Sciatic nerve (tissue), 2 donors: ENCODE data around the gene BTN2A1. TPM values are rescaled to one million over a fixed set of nuclear protein-coding genes. Genes with fewer than 3 reads are reported as not detected.
A peak's percentile ranks its signal among the peaks of the same experiment; 100 is the strongest.
"Not testable (repeated sequence)": the region's sequence is repeated elsewhere in the genome, so short reads cannot be mapped to it uniquely, and the experiment has no call there.

Experiments used
- ATAC-seq: fragments of 200-7000 bp; cut with Tn5 transposase; one replicate; pipeline ENCODE4 v1.9.1; 2020; ENCODE audit warnings: mild to moderate bottlenecking, moderate library complexity
- DNase-seq: peaks from one replicate; pipeline ENCODE4 v3.0.0-alpha.2; 2020; ENCODE audit warnings: low spot score
- intact Hi-C: fragments of 100-400 bp; cut with DNase I; formaldehyde crosslinking; loops from one replicate; pipeline ENCODE4 v1.14.2; 2022
- total RNA-seq: library from RNA; stranded (reverse); fragmentation: NEBNext Ultra II Directional; extraction: Animal tissue kit (Norgen Biotek cat#: 25700); gene quantifications from one replicate; pipeline ENCODE4 v1.2.1, GENCODE V29; 2021
- donor health status: DM: no; HTN: no; CAD: no.
- donor health status: DM: no; HTN: no; CAD: no.

Gene BTN2A1
- total RNA-seq, result 29.1 TPM

DNA sequence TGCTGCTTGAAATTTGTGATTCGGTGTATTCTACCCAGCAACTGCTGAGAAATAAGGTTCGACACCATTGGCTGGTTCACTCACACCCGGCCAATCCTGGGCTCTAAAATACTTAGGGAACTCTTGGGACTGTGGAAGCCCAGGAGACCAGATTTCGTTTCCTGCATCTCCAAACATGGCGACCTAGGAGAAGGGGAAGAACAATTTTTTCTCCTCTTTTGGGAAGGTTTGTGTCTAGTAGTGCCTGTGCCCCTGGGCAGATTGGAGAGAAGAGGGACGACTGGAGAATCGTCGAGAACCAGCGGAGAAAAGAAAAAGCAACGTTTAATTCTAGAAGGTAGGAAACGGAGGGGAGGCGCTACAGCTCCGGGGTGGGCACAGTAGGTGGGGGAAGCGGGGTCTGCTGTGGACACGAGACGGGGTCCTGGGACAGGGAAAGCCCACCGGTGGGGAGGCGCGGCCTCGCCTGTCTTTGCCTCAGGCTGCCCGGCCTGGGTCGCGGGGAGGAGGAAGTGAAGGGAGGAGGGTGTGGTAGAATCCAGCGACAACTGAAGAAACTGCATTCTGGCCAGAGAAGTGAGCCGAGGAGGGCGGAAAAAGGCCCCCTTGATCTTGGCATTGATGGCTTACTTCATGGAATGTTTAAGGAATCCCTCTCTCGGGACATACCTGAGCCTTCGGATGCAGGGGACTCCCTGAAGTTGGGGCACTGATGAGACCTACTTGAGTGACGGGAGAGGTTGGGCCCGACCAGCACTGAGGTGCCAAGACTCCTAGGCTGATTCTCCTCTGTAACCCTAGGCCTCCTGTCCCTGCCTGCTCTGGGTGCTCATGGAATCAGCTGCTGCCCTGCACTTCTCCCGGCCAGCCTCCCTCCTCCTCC lies at the start of gene BTN2A1:
Gene BTN2A1 (plus strand): TSS at position 150 of the 883 bp plus-strand sequence. CDS start 682 bp downstream, at position 832.
- ATAC-seq, result peak; percentile 99
- intact Hi-C loops, result no loop called here

GRCh38 chr6:26408828-26409730 lies 48.7 kb upstream of the BTN2A1 start:
- ATAC-seq (no peak), DNase-seq (no peak)
- intact Hi-C loops, result no loop called here

More for the DNA sequence above, at the start of gene BTN2A1:
- peak; percentile 83 for DNase-seq

DNA sequence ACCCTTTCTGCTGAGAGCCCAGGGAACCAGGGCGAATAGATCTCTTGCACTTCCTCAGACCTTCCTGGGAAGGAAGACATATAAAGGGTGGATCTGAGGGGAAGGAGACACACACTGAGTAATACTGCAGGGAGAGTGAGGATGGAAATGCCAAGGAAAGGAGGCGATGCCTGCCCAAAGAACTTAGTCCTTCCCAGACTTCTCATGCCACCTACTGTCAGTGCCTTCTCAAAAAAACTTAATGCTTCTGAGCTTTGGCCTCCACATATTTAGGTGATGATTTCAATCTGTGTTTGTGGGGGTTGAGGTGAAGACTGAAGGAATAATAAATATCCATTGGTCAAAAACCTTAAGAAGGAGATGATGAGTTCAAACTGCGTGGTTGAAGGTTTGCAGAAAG lies 46.0 kb upstream of the BTN2A1 start:
- ATAC-seq (no peak), DNase-seq (no peak)
- intact Hi-C loops, result no loop called here

GRCh38 chr6:26412228-26412627 lies 45.5 kb upstream of the BTN2A1 start:
- DNase-seq (no peak), ATAC-seq (no peak)
- intact Hi-C loops, result no loop called here

- no peak for ATAC-seq
- intact Hi-C loops, result no loop called here
These were observed 44.8 kb upstream of the BTN2A1 start for GRCh38 chr6:26412954-26413353.

GRCh38 chr6:26414281-26414680 lies 43.5 kb upstream of the BTN2A1 start:
- DNase-seq (no peak), ATAC-seq (no peak)
- intact Hi-C loops, result no loop called here

More at GRCh38 chr6:26412954-26413353, 44.8 kb upstream of the BTN2A1 start:
- no peak for DNase-seq

DNA sequence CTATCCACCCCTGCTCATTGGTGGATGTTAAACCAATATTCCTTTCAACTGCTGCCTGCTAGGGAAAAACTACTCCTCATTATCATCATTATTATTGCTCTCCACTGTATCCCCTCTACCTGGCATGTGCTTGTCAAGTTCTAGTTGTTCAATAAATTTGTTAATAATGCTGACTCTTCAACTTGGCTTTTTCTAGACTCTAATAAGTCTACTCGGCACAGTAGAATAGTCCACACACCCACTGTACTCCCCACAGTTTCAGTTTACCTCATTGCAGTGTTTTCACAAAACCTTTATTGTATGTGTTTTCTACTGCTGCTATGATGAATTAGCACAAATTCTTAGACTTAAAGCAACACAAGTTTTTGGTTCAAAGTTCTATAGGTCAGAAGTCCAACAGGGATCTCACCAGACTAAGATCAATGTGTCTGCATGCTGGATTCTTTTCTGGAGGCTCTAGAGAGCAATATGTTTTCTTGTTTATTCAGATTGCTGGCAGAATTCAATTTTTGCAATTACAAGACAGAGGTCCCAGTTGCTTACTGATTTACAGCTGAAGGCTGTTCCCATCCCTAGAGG lies 42.6 kb upstream of the BTN2A1 start:
- intact Hi-C loops, result no loop called here
- no peak for DNase-seq
- ATAC-seq, result no peak

DNA sequence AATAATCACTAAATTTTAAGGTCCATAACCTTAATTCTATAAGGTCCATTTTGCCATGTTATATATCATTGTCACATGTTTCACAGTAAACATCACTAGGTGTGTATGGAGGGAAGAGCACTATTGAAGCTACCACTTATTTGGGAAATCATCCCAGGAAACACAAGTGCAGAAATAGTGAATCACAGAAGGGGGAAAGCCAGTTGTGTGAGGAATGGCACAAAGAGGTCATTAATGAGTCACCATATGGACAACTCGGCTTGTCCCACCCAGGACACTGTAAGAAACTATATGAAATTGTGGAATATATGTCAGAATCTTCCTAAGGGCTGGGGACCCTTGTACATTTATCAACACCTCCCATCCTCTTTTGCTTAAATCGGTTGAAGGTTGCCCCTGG lies 42.0 kb upstream of the BTN2A1 start:
- intact Hi-C loops, result no loop called here
- no peak for DNase-seq
- ATAC-seq, result no peak

GRCh38 chr6:26416288-26416687 lies 41.5 kb upstream of the BTN2A1 start:
- no peak for DNase-seq
- no peak for ATAC-seq
- intact Hi-C loops, result no loop called here

DNA sequence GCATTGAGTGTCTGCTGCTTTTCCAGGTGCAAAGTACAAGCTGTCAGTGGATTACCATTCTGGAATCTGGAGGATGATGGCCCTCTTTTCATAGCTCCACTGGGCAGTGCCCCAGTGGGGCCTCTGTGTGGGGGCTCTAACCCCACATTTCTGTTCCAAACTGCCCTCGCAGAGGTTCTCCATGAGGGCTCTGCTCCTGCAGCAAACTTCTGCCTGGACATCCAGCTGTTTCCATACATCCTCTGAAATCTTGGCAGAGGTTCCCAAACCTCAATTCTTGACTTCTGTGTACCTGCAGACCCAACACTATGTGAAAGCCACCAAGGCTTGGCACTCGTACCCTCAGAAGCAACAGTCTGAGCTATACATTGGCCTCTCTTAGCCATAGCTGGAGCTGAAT lies 39.7 kb upstream of the BTN2A1 start:
- DNase-seq, ATAC-seq, intact Hi-C loops: not testable (repeated sequence)

DNA sequence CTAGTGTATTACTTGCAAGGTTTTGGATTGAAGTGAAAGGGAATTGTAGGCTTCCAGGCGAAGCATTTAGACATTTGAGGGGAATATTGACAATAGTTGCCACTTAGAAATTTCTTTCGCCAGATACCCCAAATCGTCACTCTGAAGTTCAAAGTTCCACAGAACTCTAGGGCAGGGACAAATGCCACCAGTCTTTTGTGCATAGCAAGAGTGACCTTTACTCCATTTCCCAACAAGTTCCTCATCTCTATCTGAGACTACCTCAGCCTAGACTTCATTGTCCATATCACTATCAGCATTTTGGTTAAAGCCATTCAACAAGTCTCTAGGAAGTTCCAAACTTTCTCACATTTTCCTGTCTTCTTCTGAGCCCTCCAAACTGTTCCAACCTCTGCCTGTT lies 39.0 kb upstream of the BTN2A1 start:
- intact Hi-C loops, ATAC-seq, DNase-seq: not testable (repeated sequence)

GRCh38 chr6:26420688-26421171 lies 37.0 kb upstream of the BTN2A1 start:
- intact Hi-C loops, result no loop called here
- no peak for DNase-seq
- ATAC-seq, result peak; percentile 45

DNA sequence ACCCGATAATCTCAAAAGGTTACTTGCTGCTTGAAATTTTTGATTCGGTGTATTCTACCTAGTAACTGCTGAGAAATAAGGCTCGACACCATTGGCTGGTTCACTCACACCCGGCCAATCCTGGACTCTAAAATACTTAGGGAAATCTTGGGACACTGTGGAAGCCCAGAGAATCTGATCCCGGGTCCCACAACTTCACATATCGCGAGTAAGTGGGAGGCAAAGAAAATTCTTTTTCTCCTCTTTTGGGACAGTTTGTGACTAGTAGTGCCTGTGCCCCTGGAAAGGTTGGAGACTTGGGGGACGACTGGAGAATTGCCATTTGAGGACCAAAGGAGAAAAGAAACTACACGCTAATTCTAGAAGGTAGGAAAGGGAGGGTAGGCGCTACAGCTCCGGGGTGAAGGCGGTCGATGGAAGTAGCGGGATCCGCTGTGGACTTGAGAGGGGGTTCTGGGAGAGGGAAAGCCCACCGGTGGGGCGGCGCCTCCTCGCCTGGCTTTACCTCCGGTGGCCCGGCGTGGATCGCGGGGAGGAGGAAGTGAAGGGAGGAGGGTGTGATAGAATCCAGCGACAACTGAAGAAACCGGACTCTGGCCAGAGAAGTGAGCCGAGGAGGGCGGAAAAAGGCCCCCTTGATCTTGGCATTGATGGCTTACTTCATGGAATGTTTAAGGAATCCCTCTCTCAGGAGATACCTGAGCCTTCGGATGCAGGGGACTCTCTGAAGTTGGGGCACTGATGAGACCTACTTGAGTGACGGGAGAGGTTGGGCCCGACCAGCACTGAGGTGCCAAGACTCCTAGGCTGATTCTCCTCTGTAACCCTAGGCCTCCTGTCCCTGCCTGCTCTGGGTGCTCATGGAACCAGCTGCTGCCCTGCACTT lies 36.3 kb upstream of the BTN2A1 start:
- ATAC-seq (peak; percentile 100), DNase-seq (peak; percentile 77)
- intact Hi-C loops, result no loop called here

DNA sequence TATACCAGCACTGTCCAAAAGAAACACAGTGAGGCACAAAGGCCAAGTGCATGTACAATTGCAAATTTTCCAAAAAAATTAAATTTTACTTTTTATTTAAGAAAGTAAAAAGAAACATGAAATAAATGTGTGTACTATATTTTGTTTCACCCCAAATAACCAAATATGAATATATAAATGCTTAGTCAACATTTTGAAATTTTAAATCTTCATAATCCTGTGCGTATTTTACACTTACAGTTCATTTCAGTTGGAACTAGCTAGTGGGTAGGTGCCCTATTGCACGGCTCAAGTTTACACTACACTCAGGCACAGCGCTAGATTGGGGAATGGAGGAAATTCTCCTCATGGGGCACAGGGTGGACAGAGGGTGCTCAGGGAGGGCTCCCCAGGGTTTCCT lies 35.4 kb upstream of the BTN2A1 start:
- ATAC-seq, result no peak
- intact Hi-C loops, result no loop called here
- no peak for DNase-seq

GRCh38 chr6:26426691-26427450 lies 30.9 kb upstream of the BTN2A1 start:
- intact Hi-C loops, result no loop called here
- DNase-seq, result no peak
- no peak for ATAC-seq

DNA sequence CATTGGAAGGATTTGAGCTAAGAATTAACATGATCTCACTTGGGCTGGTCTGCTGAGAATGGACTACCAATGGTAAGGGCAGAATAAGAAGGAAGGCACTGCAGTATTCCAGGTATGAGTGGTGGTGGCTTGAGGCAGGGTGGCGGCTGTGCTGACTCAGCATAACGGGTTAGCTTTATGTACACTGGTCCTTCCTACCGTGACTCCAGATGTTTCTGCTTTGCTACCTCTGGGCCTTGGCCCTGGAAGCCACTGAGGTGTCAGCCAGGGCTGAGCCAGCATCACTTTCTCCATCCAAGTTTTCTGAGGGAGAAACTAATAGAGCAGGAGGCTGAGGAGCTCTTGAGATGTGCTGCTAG lies 30.3 kb upstream of the BTN2A1 start:
- DNase-seq (no peak), ATAC-seq (no peak)
- intact Hi-C loops, result no loop called here

DNA sequence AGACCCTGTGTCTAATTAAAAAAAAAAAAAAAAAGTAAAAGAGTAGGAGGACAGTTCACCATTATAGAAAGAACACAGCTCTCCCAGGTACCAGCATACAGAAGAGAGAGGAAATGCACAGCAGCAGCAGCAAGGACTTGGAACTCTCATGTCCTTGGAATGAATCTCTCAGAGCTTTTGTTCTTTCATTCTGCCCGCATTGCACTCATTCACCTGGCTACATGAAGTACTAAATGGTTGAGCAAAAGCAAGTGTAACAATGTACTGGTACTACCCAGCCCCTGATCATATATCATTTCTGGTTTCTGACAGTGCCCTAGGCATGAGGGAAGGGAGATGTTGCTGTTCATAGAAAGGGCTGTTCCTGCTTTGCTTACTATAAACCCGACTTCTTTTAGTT lies 29.5 kb upstream of the BTN2A1 start:
- DNase-seq (no peak), ATAC-seq (no peak)
- intact Hi-C loops, result no loop called here

- intact Hi-C loops, result no loop called here
- ATAC-seq (peak; percentile 4), DNase-seq (no peak)
These were observed 27.0 kb upstream of the BTN2A1 start for GRCh38 chr6:26430787-26431186.
